Renal cortical epithelial cell (primary cell): ENCODE data around the gene C9orf50. TPM values are rescaled to one million over a fixed set of nuclear protein-coding genes. Genes with fewer than 3 reads are reported as not detected.
"Not testable (repeated sequence)": the region's sequence is repeated elsewhere in the genome, so short reads cannot be mapped to it uniquely, and the experiment has no call there.

Source experiments
- DNase-seq: peaks from one replicate; pipeline ENCODE4 v3.0.0-alpha.2; 2011; ENCODE audit warnings: low read depth
- total RNA-seq: library from RNA; depleted of rRNA; stranded (reverse); fragments of >200 nt; gene quantifications from 2 replicates; pipeline ENCODE4 v1.2.3, GENCODE V29; 2014

C9orf50 gene
- total RNA-seq, 1 donor from 2014 or later, result 0.05 TPM

- peak; percentile 16 for DNase-seq
Measured at GRCh38 chr9:129610473-129611306, 10.2 kb downstream of the C9orf50 start.

GRCh38 chr9:129610213-129610472, 10.8 kb downstream of the C9orf50 start:
- DNase-seq, result no peak

GRCh38 chr9:129609486-129610212, 11.3 kb downstream of the C9orf50 start:
- peak; percentile 26 for DNase-seq

- no peak for DNase-seq
Measured at GRCh38 chr9:129608561-129609481, 12.1 kb downstream of the C9orf50 start.

- DNase-seq, result no peak
Measured at GRCh38 chr9:129607027-129607387, 13.9 kb downstream of the C9orf50 start.

GRCh38 chr9:129606161-129607026, 14.5 kb downstream of the C9orf50 start:
- peak; percentile 16 for DNase-seq

- no peak for DNase-seq
Measured at GRCh38 chr9:129604766-129605163, 16.1 kb downstream of the C9orf50 start.

GRCh38 chr9:129604056-129604765, 16.7 kb downstream of the C9orf50 start:
- DNase-seq, result no peak

GRCh38 chr9:129602598-129603415, 18.1 kb downstream of the C9orf50 start:
- no peak for DNase-seq

GRCh38 chr9:129601082-129601674, 19.7 kb downstream of the C9orf50 start:
- DNase-seq, result no peak

- DNase-seq, result no peak
Measured at GRCh38 chr9:129598089-129598596, 22.8 kb downstream of the C9orf50 start.

GRCh38 chr9:129597355-129598088, 23.4 kb downstream of the C9orf50 start:
- peak; percentile 45 for DNase-seq

- DNase-seq, result peak; percentile 61
Measured at GRCh38 chr9:129596541-129597331, 24.2 kb downstream of the C9orf50 start.

- no peak for DNase-seq
Measured at GRCh38 chr9:129595903-129596540, 24.9 kb downstream of the C9orf50 start.

- DNase-seq, result no peak
Measured at GRCh38 chr9:129595311-129595741, 25.6 kb downstream of the C9orf50 start.

GRCh38 chr9:129594632-129595031, 26.3 kb downstream of the C9orf50 start:
- DNase-seq, result no peak

- DNase-seq, result not testable (repeated sequence)
Measured at GRCh38 chr9:129592790-129593189, 28.1 kb downstream of the C9orf50 start.
